Inflammatory macrophage (primary cell): ENCODE measurements around the gene SPATA46.
"Not testable (repeated sequence)": the region's sequence is repeated elsewhere in the genome, so short reads cannot be mapped to it uniquely, and the experiment has no call there.

Experiments
- DNase-seq, 2 donors: peaks; one replicate each; pipeline ENCODE4 v3.0.0-alpha.2; 2020 to 2022
- total RNA-seq, 18 experiments: gene quantifications; one replicate each; lab custom pipeline; 2026; ENCODE audit warnings: mixed read lengths in 6 of 18, inconsistent platforms in 2 of 18; lab: John Stamatoyannopoulos, UW

The SPATA46 gene, protein sequence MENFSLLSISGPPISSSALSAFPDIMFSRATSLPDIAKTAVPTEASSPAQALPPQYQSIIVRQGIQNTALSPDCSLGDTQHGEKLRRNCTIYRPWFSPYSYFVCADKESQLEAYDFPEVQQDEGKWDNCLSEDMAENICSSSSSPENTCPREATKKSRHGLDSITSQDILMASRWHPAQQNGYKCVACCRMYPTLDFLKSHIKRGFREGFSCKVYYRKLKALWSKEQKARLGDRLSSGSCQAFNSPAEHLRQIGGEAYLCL
- total RNA-seq, result 0 to 0.06 (median 0) reads per million in 18 experiments

DNA sequence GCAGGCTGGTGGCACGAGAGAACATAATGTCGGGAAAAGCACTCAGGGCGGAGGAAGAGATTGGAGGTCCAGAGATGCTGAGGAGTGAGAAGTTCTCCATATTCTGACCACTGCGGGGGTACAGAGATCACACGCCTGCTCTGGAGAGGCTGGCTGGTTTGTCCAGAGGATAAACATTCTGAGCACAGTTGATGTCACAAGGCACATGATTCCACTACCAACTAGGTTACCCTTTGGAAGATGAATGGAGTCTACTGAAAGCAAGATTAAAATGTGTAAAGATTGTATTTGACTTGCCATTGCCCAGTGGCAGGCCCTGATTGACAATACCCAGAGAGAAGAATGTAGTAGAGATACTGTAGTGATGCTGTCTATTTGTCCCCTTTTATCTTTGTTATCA lies at the start of gene SPATA46:
SPATA46 (minus strand) TSS at position 164 of the 400 bp plus-strand sequence; CDS start at position 100, 64 bp downstream.
- no peak for DNase-seq

DNA sequence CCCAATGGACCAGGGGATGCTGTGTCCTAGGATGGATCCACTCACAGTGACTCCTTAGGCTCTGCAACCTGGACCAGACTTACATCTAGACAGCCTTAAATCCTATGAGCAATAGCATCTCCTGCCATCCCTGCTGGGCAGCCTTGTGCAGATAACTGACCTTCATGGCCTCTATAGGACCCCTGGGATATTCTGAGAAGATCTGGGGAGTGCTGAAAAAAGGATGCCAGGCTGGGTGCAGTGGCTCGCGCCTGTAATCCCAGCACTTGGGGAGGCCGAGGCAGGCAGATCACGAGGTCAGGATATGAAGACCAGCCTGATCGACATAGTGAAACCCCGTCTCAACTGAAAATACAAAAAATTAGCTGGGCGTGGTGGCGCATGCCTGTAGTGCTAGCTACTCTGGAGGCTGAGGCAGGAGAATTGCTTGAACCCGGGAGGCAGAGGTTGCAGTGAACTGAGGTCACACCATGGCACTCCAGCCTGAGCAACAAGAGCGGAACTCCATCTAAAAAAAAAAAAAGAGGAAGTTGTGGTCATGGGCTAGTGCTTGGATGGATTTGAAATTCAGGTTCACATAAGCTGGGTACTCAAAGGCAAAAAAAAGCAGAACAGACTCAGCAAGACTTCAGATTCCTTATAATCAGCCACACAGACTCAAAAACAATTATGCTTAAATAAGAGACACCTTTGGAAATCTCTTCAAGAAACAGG lies 46.2 kb upstream of the SPATA46 start:
- DNase-seq, result peak; percentile 85 to 93

DNA sequence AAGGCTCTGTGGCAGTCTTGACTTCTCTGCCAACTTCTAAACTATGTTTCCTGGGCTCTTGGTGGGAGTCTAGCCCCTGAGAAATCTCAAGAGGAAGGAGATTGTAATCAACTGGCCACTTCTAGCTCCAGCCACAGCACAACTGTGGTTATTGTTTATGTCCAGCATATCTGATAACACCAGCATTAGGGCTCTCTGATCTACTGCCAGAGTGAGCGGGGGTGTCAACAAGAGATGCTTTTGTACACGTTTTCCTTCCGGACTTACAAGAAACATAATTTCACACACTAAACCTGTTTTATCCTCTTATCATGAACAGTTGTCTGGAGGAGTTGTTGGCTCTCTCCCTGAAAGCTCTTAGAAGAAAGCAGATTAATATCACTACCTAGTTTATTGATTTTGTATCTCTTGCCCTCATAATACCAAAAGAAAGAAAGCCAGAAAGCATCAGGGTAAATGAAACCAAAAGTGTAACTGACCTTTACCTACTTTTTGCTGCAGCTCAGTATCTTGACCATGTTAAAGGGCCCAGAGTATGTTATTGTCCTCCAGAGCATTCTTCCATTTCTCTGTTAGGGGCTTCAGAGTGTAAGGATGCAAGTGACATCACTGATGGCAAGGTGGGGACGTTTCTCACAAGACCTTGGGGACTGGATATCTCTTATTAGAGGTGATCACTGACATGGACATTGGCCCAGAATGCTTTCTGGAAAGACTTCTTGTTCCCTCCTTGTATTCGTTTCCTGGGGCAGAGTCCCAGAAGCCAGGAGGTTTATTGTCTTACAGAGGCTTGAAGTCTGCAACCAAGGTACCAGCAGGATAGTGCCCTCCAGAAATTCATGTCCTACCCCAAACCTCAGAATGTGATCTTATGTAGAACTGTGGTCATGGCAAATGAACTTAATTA lies 44.9 kb upstream of the SPATA46 start:
- DNase-seq, result no peak

DNA sequence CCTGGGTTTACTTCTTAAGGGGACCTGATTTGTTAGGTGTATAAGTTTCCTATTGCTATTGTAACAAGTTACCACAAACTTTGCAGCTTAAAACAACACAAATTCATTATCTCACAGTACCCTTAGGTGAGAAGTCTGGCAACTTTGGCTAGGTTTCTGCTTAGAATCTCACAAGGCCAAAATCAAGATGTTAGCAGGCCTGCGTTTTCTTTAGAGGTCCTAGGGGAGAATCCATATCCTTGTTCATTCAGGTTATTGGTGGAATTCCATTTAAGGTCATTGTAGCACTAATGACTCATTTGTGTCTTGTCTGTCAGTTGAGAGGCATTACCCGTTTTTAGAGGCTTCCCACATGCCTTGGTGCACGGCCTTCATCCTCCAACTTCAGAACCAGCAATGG lies 43.5 kb upstream of the SPATA46 start:
- DNase-seq, result no peak

- DNase-seq, result not testable (repeated sequence)
Observed at GRCh38 chr1:162419450-162419931, 42.8 kb upstream of the SPATA46 start.

GRCh38 chr1:162418584-162418983 lies 41.9 kb upstream of the SPATA46 start:
- not testable (repeated sequence) for DNase-seq

- DNase-seq, result no peak
Observed at GRCh38 chr1:162417650-162418049, 41.0 kb upstream of the SPATA46 start.

- DNase-seq, result no peak
Observed at GRCh38 chr1:162416909-162417308, 40.3 kb upstream of the SPATA46 start.

DNA sequence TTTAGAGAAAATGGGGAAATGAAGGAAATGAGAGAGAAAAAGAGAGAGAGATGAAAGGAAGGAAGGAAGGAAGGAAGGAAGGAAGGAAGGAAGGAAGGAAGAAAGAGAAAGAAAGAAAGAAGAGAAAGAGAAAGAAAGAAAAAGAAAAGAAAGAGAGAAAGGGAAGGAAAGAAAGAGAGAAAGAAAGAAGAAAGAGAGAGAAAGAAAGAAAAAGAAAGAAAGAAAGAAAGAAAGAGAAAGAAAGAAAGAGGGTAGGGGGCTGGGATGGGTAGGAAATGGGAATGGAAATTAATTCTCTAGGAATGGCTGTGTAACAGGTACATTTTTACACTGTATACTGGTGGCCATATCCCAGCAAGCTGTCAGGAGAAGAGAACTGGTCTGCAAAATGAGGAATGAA lies 39.6 kb upstream of the SPATA46 start:
- no peak for DNase-seq

GRCh38 chr1:162412002-162412401 lies 35.3 kb upstream of the SPATA46 start, which contains the start of gene SH2D1B:
TSS of gene SH2D1B (minus strand) at chr1:162412136. CDS start at chr1:162412016, 120 bp downstream.
- no peak for DNase-seq

DNA sequence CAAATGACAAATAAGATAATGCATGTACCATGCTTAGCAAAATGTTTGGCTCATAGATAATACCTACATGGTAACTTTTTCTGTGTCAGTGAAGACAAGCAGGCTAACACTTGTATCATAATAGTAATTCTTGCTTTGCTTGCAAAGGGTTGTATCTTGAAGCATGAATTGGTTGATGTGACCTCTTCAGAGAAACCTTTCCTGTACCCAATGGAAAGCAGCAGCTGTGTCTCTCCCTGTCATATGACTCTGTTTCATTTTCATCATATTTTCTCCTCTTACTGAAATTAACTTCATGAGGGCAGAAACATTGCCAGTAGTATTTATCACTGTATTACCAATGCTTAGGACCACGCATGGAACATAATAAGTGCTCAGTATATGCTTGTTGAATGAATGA lies 30.9 kb upstream of the SPATA46 start:
- DNase-seq, result no peak

DNA sequence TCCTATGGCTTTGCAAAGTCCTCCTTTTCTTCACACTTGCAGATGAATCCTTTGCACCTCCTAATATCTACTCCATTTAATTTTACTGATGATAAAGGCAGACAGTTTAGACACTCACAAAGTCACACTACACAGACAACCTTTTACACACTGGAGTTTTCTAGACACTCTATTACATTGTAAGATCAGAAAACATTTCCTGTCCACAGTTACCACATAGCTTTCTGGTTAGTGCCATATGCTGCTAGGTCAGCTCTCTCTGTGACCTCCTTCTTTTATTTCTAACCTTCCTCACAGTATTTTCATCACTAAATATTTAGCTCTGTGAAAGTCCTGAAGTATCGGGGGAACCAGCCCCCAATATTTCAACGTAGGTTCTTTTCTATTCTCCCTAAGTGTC lies 30.2 kb upstream of the SPATA46 start:
- no peak for DNase-seq

GRCh38 chr1:162405800-162406199 lies 29.1 kb upstream of the SPATA46 start:
- DNase-seq, result no peak

GRCh38 chr1:162404550-162405160 lies 28.0 kb upstream of the SPATA46 start:
- DNase-seq, result peak; percentile 38 to 47

- DNase-seq, result peak in 1 of 2 donors; percentile 29
Observed at GRCh38 chr1:162400790-162401355, 24.2 kb upstream of the SPATA46 start.

DNA sequence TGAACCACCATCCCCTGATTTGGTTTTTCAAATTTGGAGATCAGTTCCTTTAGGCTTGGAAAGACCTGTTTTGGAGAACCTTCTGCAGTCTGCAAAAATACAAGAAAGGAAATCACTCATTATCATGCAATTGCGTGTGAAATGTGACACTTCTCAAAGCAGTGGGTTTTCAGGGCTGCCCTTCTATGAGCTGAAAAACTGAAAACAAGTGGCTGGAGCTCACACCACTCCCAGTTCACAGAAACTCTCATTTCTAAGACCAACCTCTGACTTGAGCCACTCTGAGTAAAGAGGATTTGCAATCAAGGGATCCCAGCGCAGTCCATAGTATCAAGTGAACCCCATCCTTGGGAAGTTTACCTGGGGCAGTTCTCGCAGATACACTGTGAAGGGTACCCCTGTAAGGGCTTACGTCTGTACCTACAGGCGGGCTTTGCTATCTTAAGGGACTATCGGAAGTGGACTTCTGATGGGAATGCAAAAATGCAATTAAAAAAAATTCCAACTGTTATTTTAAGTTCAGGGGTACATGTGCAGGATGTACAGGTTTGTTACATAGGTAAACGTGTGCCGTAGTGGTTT lies 22.4 kb upstream of the SPATA46 start:
- no peak for DNase-seq

- no peak for DNase-seq
Observed at GRCh38 chr1:162397943-162398560, 21.4 kb upstream of the SPATA46 start.

GRCh38 chr1:162397039-162397448 lies 20.4 kb upstream of the SPATA46 start:
- DNase-seq, result no peak

DNA sequence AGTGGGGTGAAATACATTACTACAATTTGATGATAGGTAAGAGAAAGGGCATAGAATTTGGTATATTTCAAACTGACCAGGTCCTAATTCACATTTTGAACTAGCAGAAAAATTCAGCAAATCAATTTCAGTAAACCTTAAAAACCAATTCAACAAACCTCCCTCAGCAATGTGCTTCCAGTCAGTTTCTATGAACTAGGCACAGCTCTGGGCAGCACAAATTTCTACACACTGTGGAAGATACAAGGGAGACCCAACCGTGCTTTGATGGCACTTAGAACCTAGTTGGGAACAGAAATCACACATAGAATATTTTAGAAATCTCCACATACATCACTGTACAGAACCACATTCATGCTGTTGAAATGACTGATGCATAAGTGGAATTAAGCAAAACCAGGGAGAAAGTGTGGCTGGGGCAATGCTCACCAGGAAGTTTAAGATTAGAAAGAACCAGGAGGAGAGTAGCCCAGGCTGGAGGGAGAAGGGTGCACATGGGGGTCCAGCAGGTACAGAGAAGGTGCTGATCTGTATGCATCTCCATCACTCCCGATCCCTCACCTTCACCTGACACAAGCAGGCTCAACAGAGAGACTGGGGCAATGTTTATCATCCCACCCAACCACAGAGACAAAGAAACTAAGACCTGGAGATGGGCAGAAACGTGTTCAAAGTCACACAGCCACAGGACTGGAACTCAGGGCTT lies 19.7 kb upstream of the SPATA46 start:
- no peak for DNase-seq

DNA sequence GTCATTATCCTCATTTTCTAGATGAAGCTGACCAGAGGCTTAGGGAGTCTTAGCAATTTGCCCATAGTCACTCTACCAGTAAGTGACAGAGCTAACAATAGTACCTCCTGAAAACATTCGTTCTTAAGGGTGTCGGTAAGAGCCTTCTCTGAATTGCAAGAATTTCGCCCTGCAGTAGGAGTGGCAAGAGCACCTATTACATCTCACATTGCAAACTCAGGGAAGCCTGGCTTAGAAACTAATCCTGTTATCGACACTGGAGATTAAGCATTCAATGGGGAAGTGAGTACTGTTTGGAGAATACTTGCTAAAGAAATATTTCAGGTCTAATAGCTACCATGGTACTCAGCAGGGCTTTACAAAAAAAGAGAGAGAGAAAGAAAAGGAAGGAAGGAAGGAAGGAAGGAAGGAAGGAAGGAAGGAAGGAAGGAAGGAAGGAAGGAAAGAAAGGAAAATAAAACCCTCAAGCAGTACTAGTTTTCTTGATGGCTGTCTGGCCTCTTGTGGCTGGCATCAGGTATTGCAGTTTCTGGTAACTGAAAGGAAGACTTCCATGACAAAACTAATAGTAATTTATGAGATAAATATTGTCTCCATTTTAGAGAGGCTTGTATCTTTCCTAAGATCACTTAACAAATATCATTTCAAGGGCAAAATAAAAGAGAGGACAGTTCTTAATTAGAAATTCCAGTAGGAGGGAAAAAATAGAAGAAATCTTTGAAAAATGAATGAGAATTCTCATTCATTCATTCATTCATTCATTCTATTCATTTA lies 15.3 kb upstream of the SPATA46 start:
- DNase-seq, result peak; percentile 42 to 43
